ENCODE data around the gene KLRG1. TPM values are rescaled to one million over a fixed set of nuclear protein-coding genes. Genes with fewer than 3 reads are reported as not detected.

KLRG1 gene
- total RNA-seq, 2 donors from 2014 or later, result 1.6 to 2.7 TPM

GRCh38 chr12:8960176-8960575 lies 29.2 kb upstream of the KLRG1 start:
- no peak for DNase-seq (ENCODE audit: low spot score in 2 of 2)
- Mint-ChIP-seq H3K9me3 (peaks cover 9 to 20% of the 10 kb centered on the region in 2 donors), H3K27ac (peak overlapping the region in 1 of 2 donors; percentile 50), H3K36me3 (peaks cover 29 to 39% of the 10 kb centered on the region in 2 donors)
- ATAC-seq, result peak; percentile 79 to 92

DNA sequence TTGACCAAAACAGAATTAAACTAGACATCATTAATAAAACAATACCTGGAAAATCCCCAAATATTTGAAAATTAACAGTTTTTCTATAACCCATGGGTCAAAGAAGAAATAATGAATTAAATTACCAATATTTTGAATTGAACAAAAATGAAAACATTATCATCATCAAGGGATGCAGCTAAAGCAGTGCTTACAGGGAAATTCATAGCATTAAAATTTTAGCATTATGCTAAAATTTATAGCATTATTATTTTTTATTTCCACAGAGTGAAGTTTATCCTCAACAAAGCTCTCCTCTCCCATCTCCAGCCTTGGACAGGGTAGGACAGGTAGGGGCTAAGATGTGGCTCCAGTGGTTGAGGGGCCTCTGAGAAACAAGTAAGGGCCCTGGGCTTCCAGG lies 20.6 kb upstream of the KLRG1 start:
- no peak for DNase-seq (ENCODE audit: low spot score in 2 of 2)
- Mint-ChIP-seq H3K9me3 (peaks cover 23 to 35% of the 10 kb centered on the region in 2 donors), H3K36me3 (peaks cover 28 to 32% of the 10 kb centered on the region in 2 donors), H3K27ac (no peak overlapping the region)
- no peak for ATAC-seq

GRCh38 chr12:8969861-8970411 lies 19.4 kb upstream of the KLRG1 start:
- ATAC-seq, result no peak
- no peak for DNase-seq (ENCODE audit: low spot score in 2 of 2)
- Mint-ChIP-seq H3K36me3 (peaks cover 23 to 33% of the 10 kb centered on the region in 2 donors), H3K27ac (no peak overlapping the region), H3K9me3 (peaks cover 14 to 26% of the 10 kb centered on the region in 2 donors)

- ATAC-seq, result no peak
- Mint-ChIP-seq H3K9me3 (peaks cover 15 to 26% of the 10 kb centered on the region in 2 donors), H3K27ac (no peak overlapping the region), H3K36me3 (peaks cover 22 to 32% of the 10 kb centered on the region in 2 donors)
- DNase-seq (ENCODE audit: low spot score in 2 of 2), result no peak
Measured at GRCh38 chr12:8970432-8970831, 18.9 kb upstream of the KLRG1 start.

- ATAC-seq, result no peak
- Mint-ChIP-seq H3K36me3 (peaks cover 16 to 32% of the 10 kb centered on the region in 2 donors), H3K9me3 (peaks cover 16 to 27% of the 10 kb centered on the region in 2 donors), H3K27ac (no peak overlapping the region)
- no peak for DNase-seq (ENCODE audit: low spot score in 2 of 2)
Measured at GRCh38 chr12:8980137-8980536, 9.2 kb upstream of the KLRG1 start.

- DNase-seq (ENCODE audit: low spot score in 2 of 2), result no peak
- no peak for ATAC-seq
- H3K36me3 Mint-ChIP-seq, result peaks cover 7 to 14% of the 10 kb centered on the region in 2 donors
- no peak overlapping the region for H3K27ac Mint-ChIP-seq
- H3K9me3 Mint-ChIP-seq, result peaks cover 5 to 10% of the 10 kb centered on the region in 2 donors
Measured at GRCh38 chr12:8985213-8985754, 4.1 kb upstream of the KLRG1 start.

DNA sequence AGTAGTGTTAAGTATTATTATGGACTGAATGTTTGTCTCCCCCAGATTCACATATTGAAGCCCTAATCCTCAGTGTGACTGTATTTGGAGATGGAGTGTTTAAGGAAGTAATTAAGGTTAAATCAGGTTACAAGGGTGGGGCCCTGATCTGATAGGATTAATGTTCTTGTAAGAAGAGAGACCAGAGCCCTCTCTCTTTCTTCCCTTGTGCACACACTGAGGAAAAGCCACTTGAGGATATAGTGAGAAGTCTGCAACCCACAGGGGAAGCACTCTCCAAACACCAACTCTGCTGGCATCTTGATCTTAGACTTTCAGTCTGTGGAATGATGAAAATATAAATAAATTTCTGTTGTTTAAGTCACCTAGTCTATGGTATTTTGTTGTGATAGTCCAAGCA lies 2.2 kb upstream of the KLRG1 start:
- Mint-ChIP-seq H3K27ac (peak overlapping the region in 1 of 2 donors; percentile 30), H3K36me3 (peaks cover 0 to 7% of the 10 kb centered on the region in 2 donors)

GRCh38 chr12:8987685-8988084 lies 1.7 kb upstream of the KLRG1 start:
- Mint-ChIP-seq H3K36me3 (peaks cover 0 to 7% of the 10 kb centered on the region in 2 donors), H3K27ac (peak overlapping the region in 1 of 2 donors; percentile 30), H3K9me3 (peaks cover 3 to 5% of the 10 kb centered on the region in 2 donors)
- DNase-seq (ENCODE audit: low spot score in 2 of 2) (no peak), ATAC-seq (peak; percentile 44 to 77)

More for the DNA sequence above, 2.2 kb upstream of the KLRG1 start:
- ATAC-seq (peak in 1 of 2 donors; percentile 7), DNase-seq (ENCODE audit: low spot score in 2 of 2) (no peak)
- peaks cover 3 to 5% of the 10 kb centered on the region in 2 donors for H3K9me3 Mint-ChIP-seq

DNA sequence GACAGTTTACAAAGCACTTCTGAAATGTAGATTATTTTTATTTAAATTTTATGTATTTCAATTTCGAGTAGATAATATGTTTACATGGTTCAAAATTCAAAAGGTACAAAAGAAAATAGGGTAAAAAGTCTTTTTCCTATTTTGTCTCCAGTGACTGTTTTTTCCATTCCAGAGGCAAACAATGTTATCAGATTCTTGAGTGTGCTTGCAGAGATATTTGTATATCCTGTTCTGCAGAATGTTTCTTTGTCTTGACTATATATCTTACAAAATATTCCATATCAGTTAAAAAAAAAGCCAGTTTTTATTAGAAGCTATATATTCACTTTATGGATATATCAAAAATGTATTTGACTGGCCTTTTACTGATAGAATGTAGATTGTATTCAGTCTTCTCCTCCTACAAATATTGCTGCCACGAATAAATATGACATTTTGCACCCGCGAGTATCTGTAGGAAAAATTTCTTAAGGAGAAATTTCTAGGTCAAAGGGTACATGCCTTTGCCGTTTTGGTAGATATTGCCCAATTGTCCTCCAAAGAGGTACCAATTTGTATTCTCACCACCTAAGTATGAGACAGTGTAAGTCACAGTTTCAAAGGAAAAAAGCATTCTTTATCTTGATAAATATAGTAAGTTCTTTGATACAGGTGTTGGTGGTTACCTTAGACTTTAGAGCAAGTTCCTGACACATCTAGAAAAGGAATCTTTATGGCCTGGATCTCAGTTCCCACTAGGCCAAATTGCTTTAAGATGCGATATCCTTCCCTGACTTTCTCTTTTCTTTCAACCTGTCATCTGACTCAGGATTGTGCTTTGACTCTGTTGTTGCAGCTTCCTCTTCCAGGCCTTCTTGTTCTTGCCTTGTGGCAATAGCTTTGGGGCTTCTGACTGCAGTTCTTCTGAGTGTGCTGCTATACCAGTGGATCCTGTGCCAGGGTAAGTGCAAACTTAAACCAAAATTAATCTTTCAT lies 2.3 kb downstream of the KLRG1 start:
- no peak for DNase-seq (ENCODE audit: low spot score in 2 of 2)
- H3K9me3 Mint-ChIP-seq, result no peaks in the 10 kb centered on the region
- ATAC-seq, result peak in 1 of 2 donors; percentile 25
- H3K36me3 Mint-ChIP-seq, result peaks cover 0 to 11% of the 10 kb centered on the region in 2 donors
- H3K27ac Mint-ChIP-seq, result peak overlapping the region in 1 of 2 donors; percentile 72

- ATAC-seq (no peak), DNase-seq (ENCODE audit: low spot score in 2 of 2) (no peak)
- H3K27ac Mint-ChIP-seq, result no peak overlapping the region
- no peaks in the 10 kb centered on the region for H3K9me3 Mint-ChIP-seq
- peaks cover 0 to 11% of the 10 kb centered on the region in 2 donors for H3K36me3 Mint-ChIP-seq
Measured at GRCh38 chr12:8993827-8994226, 4.5 kb downstream of the KLRG1 start.

GRCh38 chr12:8995021-8995775 lies 5.9 kb downstream of the KLRG1 start:
- DNase-seq (ENCODE audit: low spot score in 2 of 2) (no peak), ATAC-seq (no peak)
- Mint-ChIP-seq H3K9me3 (no peaks in the 10 kb centered on the region), H3K27ac (no peak overlapping the region), H3K36me3 (peaks cover 0 to 11% of the 10 kb centered on the region in 2 donors)

GRCh38 chr12:8996682-8997405 lies 7.5 kb downstream of the KLRG1 start:
- ATAC-seq (peak; percentile 96 to 99), DNase-seq (ENCODE audit: low spot score in 2 of 2) (peak in 1 of 2 donors; percentile 39)
- no peaks in the 10 kb centered on the region for H3K9me3 Mint-ChIP-seq
- H3K27ac Mint-ChIP-seq, result peak overlapping the region in 1 of 2 donors; percentile 36
- peaks cover 0 to 11% of the 10 kb centered on the region in 2 donors for H3K36me3 Mint-ChIP-seq

- peaks cover 0 to 6% of the 10 kb centered on the region in 2 donors for H3K36me3 Mint-ChIP-seq
- H3K9me3 Mint-ChIP-seq, result no peaks in the 10 kb centered on the region
- DNase-seq (ENCODE audit: low spot score in 2 of 2) (no peak), ATAC-seq (no peak)
- no peak overlapping the region for H3K27ac Mint-ChIP-seq
Measured at GRCh38 chr12:9001233-9001632, 11.9 kb downstream of the KLRG1 start.

- DNase-seq (ENCODE audit: low spot score in 2 of 2) (no peak), ATAC-seq (no peak)
- Mint-ChIP-seq H3K27ac (no peak overlapping the region), H3K9me3 (no peaks in the 10 kb centered on the region), H3K36me3 (peaks cover 0 to 6% of the 10 kb centered on the region in 2 donors)
Measured at GRCh38 chr12:9002335-9002734, 13.0 kb downstream of the KLRG1 start.

GRCh38 chr12:9022592-9022991 lies 33.2 kb downstream of the KLRG1 start:
- DNase-seq (ENCODE audit: low spot score in 2 of 2), result no peak
- ATAC-seq, result no peak
- H3K9me3 Mint-ChIP-seq, result peaks cover 3 to 6% of the 10 kb centered on the region in 2 donors
- H3K36me3 Mint-ChIP-seq, result peaks cover 8 to 9% of the 10 kb centered on the region in 2 donors
- H3K27ac Mint-ChIP-seq, result no peak overlapping the region

GRCh38 chr12:9024512-9024911 lies 35.2 kb downstream of the KLRG1 start:
- ATAC-seq, result peak in 1 of 2 donors; percentile 10
- H3K36me3 Mint-ChIP-seq, result peaks cover 5% of the 10 kb centered on the region in 2 donors
- H3K27ac Mint-ChIP-seq, result no peak overlapping the region
- no peak for DNase-seq (ENCODE audit: low spot score in 2 of 2)
- H3K9me3 Mint-ChIP-seq, result peaks cover 3 to 6% of the 10 kb centered on the region in 2 donors

Measured in activated naive CD4-positive, alpha-beta T cell treated with anti-CD3 and anti-CD28 coated beads, Interleukin-2, amount 50 U/mL, for 72 hours (primary cell).